AG04450 (cell line): Measurements from ENCODE around the gene GAS7. TPM values are rescaled to one million over a fixed set of nuclear protein-coding genes. Genes with fewer than 3 reads are reported as not detected.

Experiments used
- CTCF ChIA-PET: fragments of 300-600, 350-600 bp; formaldehyde crosslinking; extraction: SDS; loops from one replicate; lab custom pipeline; 2022; ENCODE audit warnings: antibody characterized with exemption, inconsistent platforms; lab: Charles Lee
- POLR2A ChIA-PET: fragments of 350-600 bp; formaldehyde crosslinking; extraction: SDS; loops from one replicate; lab custom pipeline; 2021; ENCODE audit warnings: antibody characterized with exemption, inconsistent platforms; lab: Yijun Ruan, JAX
- DNase-seq: peaks from one replicate; pipeline ENCODE4 v3.0.0-alpha.2; 2011; ENCODE audit warnings: low read depth, low spot score
- H3K27ac ChIP-seq: one replicate; pipeline ENCODE4 v1.5.1; 2012; ENCODE audit warnings: low read depth, low read length, control low read depth
- H3K27me3 ChIP-seq: one replicate; pipeline ENCODE4 v1.6.0; 2012; ENCODE audit warnings: low read length; ENCODE audit not compliant: control insufficient read depth, insufficient read depth
- H3K4me3 ChIP-seq: 2 replicates; pipeline ENCODE4 v1.5.1; 2011; ENCODE audit warnings: mild to moderate bottlenecking, low read depth, low read length, control low read depth
- H3K9me3 ChIP-seq: 2 replicates; pipeline ENCODE4 v1.5.1; 2012; ENCODE audit warnings: low read length; ENCODE audit not compliant: control insufficient read depth, insufficient read depth
- polyA plus RNA-seq: library from polyadenylated mRNA; depleted of rRNA; stranded (reverse); fragments of >200 nt; gene quantifications from 2 replicates; pipeline ENCODE4 v1.2.3, GENCODE V29; 2011
- TF ChIP-seq, protein P1 (sequence below): IDR thresholded peaks from 2 replicates; pipeline ENCODE4 v1.5.1; 2011; ENCODE audit warnings: low read depth, low read length, control low read depth, inconsistent platforms

The GAS7 gene
- polyA plus RNA-seq, 1 experiment, result 5.6 TPM

DNA sequence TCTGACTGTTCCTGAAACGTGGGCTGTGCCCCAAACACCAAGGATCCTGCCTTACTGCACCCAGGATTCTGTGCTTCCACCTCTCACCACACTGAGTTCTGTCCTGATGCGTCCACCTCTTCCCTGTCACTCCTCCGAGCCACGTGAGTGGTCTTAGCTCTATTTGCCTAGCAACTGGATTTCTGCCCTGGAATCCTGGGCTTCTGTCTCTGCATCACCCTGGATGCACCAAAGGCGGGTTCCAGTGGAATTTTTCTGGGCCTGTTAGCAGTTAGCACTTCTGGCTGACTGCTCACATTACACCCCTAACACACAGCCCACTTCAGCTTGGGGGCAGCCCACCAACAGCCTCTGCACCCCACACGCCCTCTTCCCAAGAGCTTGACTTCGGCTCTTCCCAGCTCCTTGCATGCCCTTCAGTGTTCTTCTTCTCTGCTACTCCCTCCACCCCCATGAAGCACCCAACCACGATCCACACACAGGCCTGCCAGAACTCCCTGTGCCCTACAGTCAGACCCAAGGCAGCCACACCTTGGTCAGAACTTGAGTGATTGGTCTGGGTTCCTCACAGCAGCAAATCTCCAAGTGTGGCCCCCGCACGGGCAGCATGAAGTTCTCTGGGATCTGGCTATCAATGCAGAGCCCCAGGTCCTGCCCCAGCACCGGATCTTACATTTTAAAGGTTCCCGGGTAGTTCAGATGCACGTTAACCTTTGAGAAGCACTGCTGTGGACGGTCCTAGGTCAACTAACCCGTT lies 163.5 kb downstream of the GAS7 start:
- Histone ChIP-seq H3K27ac (no peak overlapping the region), H3K27me3 (no peaks in the 10 kb centered on the region), H3K9me3 (peaks cover 33% of the 10 kb centered on the region), H3K4me3 (no peak overlapping the region)
- no peak for DNase-seq
- TF ChIP-seq, protein P1, sequence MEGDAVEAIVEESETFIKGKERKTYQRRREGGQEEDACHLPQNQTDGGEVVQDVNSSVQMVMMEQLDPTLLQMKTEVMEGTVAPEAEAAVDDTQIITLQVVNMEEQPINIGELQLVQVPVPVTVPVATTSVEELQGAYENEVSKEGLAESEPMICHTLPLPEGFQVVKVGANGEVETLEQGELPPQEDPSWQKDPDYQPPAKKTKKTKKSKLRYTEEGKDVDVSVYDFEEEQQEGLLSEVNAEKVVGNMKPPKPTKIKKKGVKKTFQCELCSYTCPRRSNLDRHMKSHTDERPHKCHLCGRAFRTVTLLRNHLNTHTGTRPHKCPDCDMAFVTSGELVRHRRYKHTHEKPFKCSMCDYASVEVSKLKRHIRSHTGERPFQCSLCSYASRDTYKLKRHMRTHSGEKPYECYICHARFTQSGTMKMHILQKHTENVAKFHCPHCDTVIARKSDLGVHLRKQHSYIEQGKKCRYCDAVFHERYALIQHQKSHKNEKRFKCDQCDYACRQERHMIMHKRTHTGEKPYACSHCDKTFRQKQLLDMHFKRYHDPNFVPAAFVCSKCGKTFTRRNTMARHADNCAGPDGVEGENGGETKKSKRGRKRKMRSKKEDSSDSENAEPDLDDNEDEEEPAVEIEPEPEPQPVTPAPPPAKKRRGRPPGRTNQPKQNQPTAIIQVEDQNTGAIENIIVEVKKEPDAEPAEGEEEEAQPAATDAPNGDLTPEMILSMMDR, result no peak
- ChIA-PET POLR2A (no interaction called here), CTCF (no interaction called here)

DNA sequence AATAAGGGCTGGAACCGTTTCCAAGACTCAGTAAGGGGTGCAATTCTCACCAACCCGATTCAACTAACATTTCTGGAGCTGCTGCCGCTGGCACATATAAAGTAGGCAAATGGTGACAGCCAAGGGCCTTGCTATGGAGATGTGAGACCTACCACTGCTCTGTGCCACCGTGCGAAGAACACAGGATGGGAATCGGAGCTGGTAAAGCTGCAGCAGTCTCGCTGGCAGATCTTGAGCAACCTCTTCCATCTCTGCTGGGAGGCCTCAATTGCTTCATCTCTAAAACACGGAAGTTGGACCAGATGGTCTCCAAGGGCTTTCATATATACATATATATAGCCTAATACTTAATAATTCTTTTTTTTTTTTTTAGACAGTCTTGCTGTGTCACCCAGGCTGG lies 164.4 kb downstream of the GAS7 start:
- POLR2A ChIA-PET, result no interaction called here
- DNase-seq, result no peak

DNA sequence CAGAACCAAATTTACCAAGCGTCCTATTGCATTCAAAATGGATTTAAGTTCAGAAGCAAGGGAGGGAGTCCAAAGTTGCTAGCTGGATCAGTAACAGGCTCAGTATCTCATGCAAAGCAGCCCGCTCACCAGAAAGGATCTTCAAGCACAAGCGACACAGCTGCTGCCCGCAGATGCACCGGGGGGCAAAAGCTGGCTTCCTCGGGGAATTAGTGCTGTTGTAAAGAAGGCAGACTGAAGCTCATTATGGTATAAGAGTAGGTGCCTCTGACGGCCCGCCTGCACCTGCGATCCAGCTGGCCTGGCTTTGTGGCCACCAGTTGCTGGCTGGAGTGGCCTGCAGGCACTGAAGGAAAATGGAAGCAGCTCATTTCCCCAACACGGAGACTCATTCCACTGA lies 165.0 kb downstream of the GAS7 start:
- ChIA-PET CTCF (interaction anchor here (0.7 kb wide), 1 partner anchor 62 kb away, joined by 3 read pairs; no protein-coding TSS in a partner anchor), POLR2A (no interaction called here)
- no peak overlapping the region for H3K4me3 ChIP-seq
- no peaks in the 10 kb centered on the region for H3K27me3 ChIP-seq
- peaks cover 29% of the 10 kb centered on the region for H3K9me3 ChIP-seq
- no peak for DNase-seq
- no peak overlapping the region for H3K27ac ChIP-seq
- TF ChIP-seq, protein P1, result no peak

More for the DNA sequence above, 164.4 kb downstream of the GAS7 start:
- no peak overlapping the region for H3K4me3 ChIP-seq
- TF ChIP-seq, protein P1, result no peak
- CTCF ChIA-PET, result interaction anchor here (0.7 kb wide), 1 partner anchor 62 kb away, joined by 3 read pairs; no protein-coding TSS in a partner anchor
- no peak overlapping the region for H3K27ac ChIP-seq
- H3K27me3 ChIP-seq, result no peaks in the 10 kb centered on the region
- peaks cover 29% of the 10 kb centered on the region for H3K9me3 ChIP-seq

DNA sequence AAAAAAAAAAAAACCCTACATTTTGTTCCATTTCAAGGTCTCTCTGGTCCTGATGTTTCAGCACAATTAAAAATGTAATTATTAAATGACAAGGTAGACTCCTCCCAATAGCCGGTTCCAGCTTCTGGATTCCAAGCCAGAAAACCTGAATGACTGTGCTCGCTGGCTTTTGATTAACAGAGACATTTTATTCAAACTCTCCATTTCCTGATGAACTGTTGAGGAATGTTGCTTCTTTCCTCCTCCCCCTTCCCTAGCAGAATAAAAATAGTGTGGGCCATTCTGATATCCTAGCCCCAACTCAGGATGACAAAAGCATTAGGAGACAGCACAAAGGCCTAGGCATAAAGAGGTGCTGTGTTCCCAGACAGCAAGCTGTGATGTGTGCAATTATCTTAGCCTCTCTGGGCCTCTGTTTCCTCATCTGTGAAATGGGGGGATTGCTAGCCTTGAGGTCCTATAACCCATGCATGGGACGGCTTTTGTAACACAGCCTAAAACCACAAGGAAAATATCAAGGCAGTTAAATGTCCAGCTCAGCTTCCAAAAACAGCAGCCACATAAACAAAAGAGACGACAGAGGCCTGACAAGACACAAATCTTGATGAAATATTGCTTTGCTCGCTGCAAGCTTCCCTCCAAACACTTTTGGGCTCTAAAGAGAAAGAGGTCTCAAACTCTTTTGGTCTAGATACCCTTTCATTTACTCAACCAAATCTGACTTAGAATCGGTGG lies 166.1 kb downstream of the GAS7 start:
- ChIA-PET POLR2A (no interaction called here), CTCF (no interaction called here)
- Histone ChIP-seq H3K4me3 (no peak overlapping the region), H3K9me3 (peaks cover 29% of the 10 kb centered on the region), H3K27me3 (peaks cover under 1% of the 10 kb centered on the region), H3K27ac (no peak overlapping the region)
- TF ChIP-seq, protein P1, result no peak
- DNase-seq, result no peak

DNA sequence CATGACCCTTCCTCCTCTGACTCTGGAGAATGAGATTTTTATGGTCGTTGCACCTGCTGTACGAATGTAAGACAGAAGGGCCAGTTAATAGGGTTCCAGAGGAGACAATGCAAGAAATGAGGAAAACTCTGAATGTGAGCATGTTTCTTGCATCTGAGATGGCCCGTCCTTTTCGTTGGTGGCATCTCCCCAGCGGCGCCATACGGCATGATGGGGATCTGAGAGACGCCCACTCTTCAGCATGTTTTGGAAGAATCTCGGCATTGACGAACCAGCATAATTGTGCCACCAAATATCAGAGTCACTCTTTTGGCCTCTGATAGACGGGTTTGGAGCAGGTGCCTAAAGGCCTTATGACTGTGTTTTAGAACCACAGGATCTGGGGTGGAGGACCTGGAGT lies 166.8 kb downstream of the GAS7 start:
- DNase-seq, result no peak
- no peak overlapping the region for H3K27ac ChIP-seq
- no peak overlapping the region for H3K4me3 ChIP-seq
- TF ChIP-seq, protein P1, result no peak
- CTCF ChIA-PET, result no interaction called here
- H3K27me3 ChIP-seq, result peaks cover 2% of the 10 kb centered on the region
- POLR2A ChIA-PET, result no interaction called here
- H3K9me3 ChIP-seq, result peaks cover 28% of the 10 kb centered on the region
